HCT116 (cell line): ENCODE data around the gene CRHR2. TPM values are rescaled to one million over a fixed set of nuclear protein-coding genes. Genes with fewer than 3 reads are reported as not detected.

Experiments used
- ATAC-seq: fragments of 200-7000 bp; cut with Tn5 transposase; 2 replicates; pipeline ENCODE4 v1.9.1; 2020; ENCODE audit warnings: mild to moderate bottlenecking, moderate library complexity
- BruUV-seq: library from RNA; stranded (reverse); fragments of 400-500 nt; replicated peaks from 2 replicates; lab custom pipeline; 2021; lab: Mats Ljungman, UMichigan
- CTCF ChIA-PET: fragments of 300-600 bp; sonication (Branson Sonifier 250); formaldehyde crosslinking; loops from one replicate; lab custom pipeline; 2021; ENCODE audit warnings: antibody characterized with exemption; lab: Charles Lee
- POLR2A ChIA-PET: fragments of 300-600, 350-600 bp; sonication (Branson Sonifier 250); formaldehyde crosslinking; loops from one replicate; lab custom pipeline; 2021; ENCODE audit warnings: antibody characterized with exemption; lab: Charles Lee
- RAD21 ChIA-PET, 2 experiments: fragments of 300-600 bp; sonication (Branson Sonifier 250); formaldehyde crosslinking; loops; one replicate each; lab custom pipeline; 2023; ENCODE audit warnings: low total read pairs in 2 of 2; ENCODE audit not compliant: uncharacterized antibody in 2 of 2, unreplicated experiment in 2 of 2, low non-redundant PET in 1 of 2; lab: Charles Lee
- DNase-seq: peaks from one replicate; pipeline ENCODE4 v3.0.0-alpha.2; 2010; ENCODE audit warnings: low read depth, low spot score
- H2AFZ ChIP-seq: fragments of 200-600 bp; shearing (Covaris generic), sonication (generic); 2 replicates; pipeline ENCODE4 v1.6.1; 2017; ENCODE audit warnings: low read depth, mixed run types, mixed read lengths, antibody characterized with exemption, low read length; ENCODE audit not compliant: poor library complexity, severe bottlenecking
- H3K27ac ChIP-seq: 2 replicates; pipeline ENCODE4 v1.5.1; 2012; ENCODE audit warnings: low read depth, low read length
- H3K27me3 ChIP-seq: fragments of 200-600 bp; sonication (generic); 2 replicates; pipeline ENCODE4 v1.6.1; 2016; ENCODE audit warnings: mixed run types, low read length, mixed read lengths; ENCODE audit not compliant: insufficient read depth
- H3K36me3 ChIP-seq, 2 experiments: fragments of 200-500 bp in 1 of 2; fragments of 200-600 bp in 1 of 2; sonication (Bioruptor generic) in 1 of 2; sonication (generic) in 1 of 2; 2 replicates each; pipeline versions ENCODE4 v1.5.1 to v1.6.1; 2014 to 2016; ENCODE audit warnings: low read length in 2 of 2, inconsistent platforms in 1 of 2, mixed read lengths in 1 of 2, mixed run types in 1 of 2; ENCODE audit not compliant: insufficient read depth in 2 of 2, control insufficient read depth in 1 of 2
- H3K4me1 ChIP-seq, 2 experiments: fragments of 200-600 bp in 1 of 2; sonication (generic) in 1 of 2; 2 replicates each; pipeline versions ENCODE4 v1.5.1 to v1.6.1; 2012 to 2017; ENCODE audit warnings: low read length in 2 of 2, inconsistent platforms in 1 of 2, mild to moderate bottlenecking in 1 of 2, mixed read lengths in 1 of 2, mixed run types in 1 of 2, moderate library complexity in 1 of 2; ENCODE audit not compliant: insufficient read depth in 2 of 2, control insufficient read depth in 1 of 2
- H3K4me2 ChIP-seq: fragments of 200-600 bp; sonication (generic); 2 replicates; pipeline ENCODE4 v1.6.1; 2017; ENCODE audit warnings: mixed run types, low read length, mixed read lengths
- H3K4me3 ChIP-seq, 2 experiments: fragments of 200-600 bp in 1 of 2; sonication (generic) in 1 of 2; replicated peaks in 1 of 2; 2 replicates each; pipeline ENCODE4 v1.5.1; 2011 to 2016; ENCODE audit warnings: low read length in 2 of 2, control low read depth in 1 of 2, low read depth in 1 of 2, mild to moderate bottlenecking in 1 of 2, mixed read lengths in 1 of 2, mixed run types in 1 of 2
- H3K79me2 ChIP-seq: fragments of 200-600 bp; sonication (generic); 2 replicates; pipeline ENCODE4 v1.6.1; 2017; ENCODE audit warnings: mild to moderate bottlenecking, mixed run types, low read length, moderate library complexity, mixed read lengths; ENCODE audit not compliant: insufficient read depth
- H3K9ac ChIP-seq: fragments of 200-600 bp; sonication (generic); 2 replicates; pipeline ENCODE4 v1.6.1; 2016; ENCODE audit warnings: low read length, mixed read lengths
- H3K9me2 ChIP-seq: fragments of 200-600 bp; sonication (generic), shearing (Covaris generic); 2 replicates; pipeline ENCODE4 v1.6.1; 2017; ENCODE audit warnings: mixed run types, mild to moderate bottlenecking, moderate library complexity; ENCODE audit not compliant: insufficient read depth
- H3K9me3 ChIP-seq, 2 experiments: fragments of 200-500 bp in 1 of 2; fragments of 200-600 bp in 1 of 2; sonication (Bioruptor generic) in 1 of 2; sonication (generic) in 1 of 2; 2 replicates each; pipeline ENCODE4 v1.6.1; 2014 to 2017; ENCODE audit warnings: low read length in 2 of 2, mixed read lengths in 2 of 2, inconsistent platforms in 1 of 2, low read depth in 1 of 2, mild to moderate bottlenecking in 1 of 2, mixed run types in 1 of 2, moderate library complexity in 1 of 2; ENCODE audit not compliant: control insufficient read depth in 1 of 2, insufficient read depth in 1 of 2
- H4K20me1 ChIP-seq: fragments of 200-600 bp; sonication (generic), shearing (Covaris generic); 2 replicates; pipeline ENCODE4 v1.6.1; 2017; ENCODE audit warnings: mixed run types, mild to moderate bottlenecking, moderate library complexity; ENCODE audit not compliant: insufficient read depth
- CBX3 ChIP-seq: IDR thresholded peaks from 2 replicates; pipeline ENCODE4 v1.6.1; 2012; ENCODE audit warnings: low read depth
- CTCF ChIP-seq, 3 experiments: fragments of 200-600 bp in 1 of 3; sonication (generic) in 1 of 3; IDR thresholded peaks in 2 of 3; conservative IDR thresholded peaks in 1 of 3; 2 replicates each; pipeline ENCODE4 v1.5.1; 2012 to 2017; ENCODE audit warnings: low read depth in 2 of 3, low read length in 2 of 3, antibody characterized with exemption in 1 of 3, borderline replicate concordance in 1 of 3, control low read depth in 1 of 3, mild to moderate bottlenecking in 1 of 3, mixed read lengths in 1 of 3, mixed run types in 1 of 3, moderate library complexity in 1 of 3; ENCODE audit not compliant: insufficient read depth in 1 of 3
- FOSL1 ChIP-seq: IDR thresholded peaks from 2 replicates; pipeline ENCODE4 v1.6.1; 2012; ENCODE audit warnings: low read depth
- JUND ChIP-seq: IDR thresholded peaks from 2 replicates; pipeline ENCODE4 v1.6.1; 2012
- MAX ChIP-seq: IDR thresholded peaks from 2 replicates; pipeline ENCODE4 v1.6.1; 2012
- RAD21 ChIP-seq: IDR thresholded peaks from 2 replicates; pipeline ENCODE4 v1.6.1; 2012; ENCODE audit warnings: low read depth, mild to moderate bottlenecking
- TCF7L2 ChIP-seq: IDR thresholded peaks from 2 replicates; pipeline ENCODE4 v1.7.0; 2011; ENCODE audit warnings: borderline replicate concordance, inconsistent platforms; ENCODE audit not compliant: insufficient read depth, insufficient read length; ENCODE audit errors: extremely low read depth
- intact Hi-C: fragments of 100-400 bp; cut with micrococcal nuclease; formaldehyde crosslinking; loops from 2 replicates; pipeline ENCODE4 v1.10.0; 2022
- total RNA-seq: library from RNA; stranded (reverse); gene quantifications from one replicate; pipeline ENCODE4 v1.2.1, GENCODE V29; 2021; ENCODE audit not compliant: unreplicated experiment

Gene CRHR2
- total RNA-seq, 1 experiment from 2014 or later: not detected

GRCh38 chr7:30717181-30717580, 34.9 kb upstream of the CRHR2 start:
- DNase-seq: peak; percentile 37
- ATAC-seq: peak; percentile 81

More at GRCh38 chr7:30717181-30717580, 34.9 kb upstream of the CRHR2 start:
- Histone ChIP-seq H3K79me2 (no peaks in the 10 kb centered on the region), H3K36me3 (no peaks in the 10 kb centered on the region), H2AFZ (no peak overlapping the region), H3K9ac (no peak overlapping the region), H3K27me3 (no peaks in the 10 kb centered on the region), H3K4me2 (peak overlapping the region; percentile 20; the same call in 1 of the 2 replicates), H3K9me3 (peaks cover 0 to 4% of the 10 kb centered on the region in 2 experiments; a peak in 1 of 4 replicates), H4K20me1 (no peaks in the 10 kb centered on the region), H3K4me1 (peaks cover 0 to 8% of the 10 kb centered on the region in 2 experiments; a peak in 1 of 4 replicates), H3K9me2 (no peaks in the 10 kb centered on the region), H3K27ac (no peak overlapping the region), H3K4me3 (no peak overlapping the region)
- no TSS peak for BruUV-seq
- POLR2A ChIA-PET: no interaction called here
- CTCF ChIA-PET: no interaction called here
- intact Hi-C loops: no loop called here
- RAD21 ChIA-PET: no interaction called here
- peak in 1 of 3 experiments; percentile 29; a peak in 2 of 6 replicates for TF ChIP-seq CTCF (IDR thresholded peaks at IDR 0.05 in 2 of 3, conservative IDR thresholded peaks at IDR 0.05 in 1 of 3; ENCODE audit: borderline replicate concordance in 1 of 3, insufficient read depth in 1 of 3, low read depth in 2 of 3, low read length in 2 of 3)
- TF ChIP-seq JUND: peak; percentile 44; the same call in 1 of the 2 replicates
- TF ChIP-seq CBX3: peak; percentile 52; the same call in 1 of the 2 replicates
- no peak for TF ChIP-seq RAD21
- no peak for TF ChIP-seq TCF7L2
- peak; percentile 40; the same call in 1 of the 2 replicates for TF ChIP-seq MAX
- peak; percentile 63 for TF ChIP-seq FOSL1
